Body of pancreas (tissue), 4 donors: ENCODE results near the gene MYO18B.

Experiments
- POLR2A ChIP-seq, 3 donors: fragments of 450-650 bp; IDR thresholded peaks; one replicate each; pipeline ENCODE4 v1.6.1; 2016; ENCODE audit warnings: antibody characterized with exemption in 3 of 3, mild to moderate bottlenecking in 2 of 3
- TF ChIP-seq, protein P1 (sequence below), 7 experiments: fragments of 450-650 bp in 4 of 7; fragments of 200-600 bp in 3 of 7; sonication (generic) in 3 of 7; IDR thresholded peaks; one replicate each; pipeline ENCODE4 v1.5.1; 2016 to 2019; ENCODE audit warnings: antibody characterized with exemption in 7 of 7

DNA sequence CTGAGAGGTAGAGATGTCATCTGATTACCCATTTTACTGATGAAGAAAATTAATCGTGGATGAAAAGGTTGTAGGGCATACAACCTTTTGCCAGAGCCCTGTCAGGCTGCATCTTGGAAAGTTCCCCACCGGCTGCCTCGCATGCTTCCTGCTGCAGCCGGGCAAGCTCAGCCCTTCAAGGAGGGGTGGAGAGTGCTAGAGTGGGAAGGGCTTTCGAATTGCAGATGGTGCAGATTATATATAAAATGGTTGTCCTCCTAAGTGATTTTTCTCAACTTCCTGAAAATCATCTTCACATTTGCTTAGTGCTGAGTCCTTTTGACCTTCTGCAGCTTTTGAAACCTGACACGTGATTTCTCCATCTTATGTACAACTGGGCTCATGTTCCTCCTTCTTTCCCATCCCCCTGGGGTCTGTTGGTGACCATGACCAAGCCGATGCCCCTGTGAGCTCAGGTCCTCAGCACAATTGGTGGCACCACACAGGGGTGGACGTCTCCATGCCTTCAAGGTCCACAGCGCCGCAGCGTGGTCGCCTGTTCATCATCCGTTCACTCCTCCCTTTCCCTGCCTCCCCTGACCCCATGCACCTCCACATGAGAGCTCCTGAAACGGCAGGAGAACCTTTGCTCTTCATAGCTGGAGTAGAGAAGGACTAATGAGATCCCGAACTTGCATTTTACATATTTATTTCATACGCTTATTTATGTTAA, 47.6 kb upstream of the MYO18B start:
- TF ChIP-seq POLR2A (IDR thresholded peaks at IDR 0.05) = no peak
- TF ChIP-seq, protein P1, sequence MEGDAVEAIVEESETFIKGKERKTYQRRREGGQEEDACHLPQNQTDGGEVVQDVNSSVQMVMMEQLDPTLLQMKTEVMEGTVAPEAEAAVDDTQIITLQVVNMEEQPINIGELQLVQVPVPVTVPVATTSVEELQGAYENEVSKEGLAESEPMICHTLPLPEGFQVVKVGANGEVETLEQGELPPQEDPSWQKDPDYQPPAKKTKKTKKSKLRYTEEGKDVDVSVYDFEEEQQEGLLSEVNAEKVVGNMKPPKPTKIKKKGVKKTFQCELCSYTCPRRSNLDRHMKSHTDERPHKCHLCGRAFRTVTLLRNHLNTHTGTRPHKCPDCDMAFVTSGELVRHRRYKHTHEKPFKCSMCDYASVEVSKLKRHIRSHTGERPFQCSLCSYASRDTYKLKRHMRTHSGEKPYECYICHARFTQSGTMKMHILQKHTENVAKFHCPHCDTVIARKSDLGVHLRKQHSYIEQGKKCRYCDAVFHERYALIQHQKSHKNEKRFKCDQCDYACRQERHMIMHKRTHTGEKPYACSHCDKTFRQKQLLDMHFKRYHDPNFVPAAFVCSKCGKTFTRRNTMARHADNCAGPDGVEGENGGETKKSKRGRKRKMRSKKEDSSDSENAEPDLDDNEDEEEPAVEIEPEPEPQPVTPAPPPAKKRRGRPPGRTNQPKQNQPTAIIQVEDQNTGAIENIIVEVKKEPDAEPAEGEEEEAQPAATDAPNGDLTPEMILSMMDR (IDR thresholded peaks at IDR 0.05) = no peak
